Stomach (tissue), 9 donors: ENCODE data around the gene RFXANK. TPM values are rescaled to one million over a fixed set of nuclear protein-coding genes. Genes with fewer than 3 reads are reported as not detected.

Source experiments
- DNase-seq, 2 donors: peaks; one replicate each; pipeline versions ENCODE4 v3.0.0 to v3.0.0-alpha.2; 2013 to 2019
- H3K27ac ChIP-seq, 5 donors: fragments of 200-600 bp in 4 of 5; sonication (generic) in 4 of 5; one replicate each; pipeline ENCODE4 v1.5.1; 2013 to 2019; ENCODE audit warnings: mild to moderate bottlenecking in 1 of 5, moderate library complexity in 1 of 5
- H3K27me3 ChIP-seq, 3 donors: fragments of 200-600 bp; sonication (generic); one replicate each; pipeline ENCODE4 v1.5.1; 2017 to 2019; ENCODE audit warnings: mixed run types in 1 of 3
- H3K36me3 ChIP-seq, 4 donors: fragments of 200-600 bp; sonication (generic); 1 replicate in 3 of 4; 2 replicates in 1 of 4; pipeline ENCODE4 v1.5.1; 2016 to 2019
- H3K4me1 ChIP-seq, 4 donors: fragments of 200-600 bp; sonication (generic); one replicate each; pipeline ENCODE4 v1.5.1; 2016 to 2019
- H3K4me3 ChIP-seq, 4 donors: fragments of 200-600 bp; sonication (generic) in 3 of 4; one replicate each; pipeline ENCODE4 v1.5.1; 2016 to 2019; ENCODE audit warnings: mild to moderate bottlenecking in 1 of 4
- H3K9me3 ChIP-seq, 4 donors: fragments of 200-600 bp; sonication (generic); one replicate each; pipeline ENCODE4 v1.5.1; 2016 to 2019
- EP300 ChIP-seq: sonication (generic); formaldehyde crosslinking; IDR thresholded peaks from one replicate; pipeline ENCODE4 v1.6.1; 2017; ENCODE audit warnings: antibody characterized with exemption
- POLR2A ChIP-seq, 4 donors: fragments of 450-650 bp; IDR thresholded peaks; one replicate each; pipeline ENCODE4 v1.6.1; 2016; ENCODE audit warnings: antibody characterized with exemption in 4 of 4, control low read depth in 2 of 4, mild to moderate bottlenecking in 1 of 4, moderate library complexity in 1 of 4
- POLR2AphosphoS5 ChIP-seq, 3 donors: sonication (generic); formaldehyde crosslinking; IDR thresholded peaks; one replicate each; pipeline ENCODE4 v1.6.1; 2016; ENCODE audit warnings: antibody characterized with exemption in 3 of 3
- WGBS, 5 donors: extraction: QIAGEN DNeasy Blood & Tissue Kit in 3 of 5; methylation state at CpG; one replicate each; pipeline versions ENCODE4 v1.1.5 to v1.1.7; 2013 to 2018; 5-methylcytosine and 5-hydroxymethylcytosine counted together
- intact Hi-C: fragments of 100-400 bp; cut with DNase I; formaldehyde crosslinking; loops from one replicate; pipeline ENCODE4 v1.15.1; 2023; ENCODE audit warnings: low total_unique reads
- polyA plus RNA-seq, 3 donors: library from polyadenylated mRNA; stranded (reverse); fragments of 200-250 nt; gene quantifications; one replicate each; pipeline ENCODE4 v1.2.3, GENCODE V29; 2013
- total RNA-seq, 5 donors: library from RNA; depleted of rRNA; stranded (reverse); fragments of >200 nt; gene quantifications; one replicate each; pipeline versions ENCODE4 v1.1.0 to v1.2.3, GENCODE V29; 2014 to 2016
- TF ChIP-seq, protein P1 (sequence below), 7 experiments: fragments of 450-650 bp in 4 of 7; fragments of 200-600 bp in 3 of 7; sonication (generic) in 3 of 7; IDR thresholded peaks; one replicate each; pipeline ENCODE4 v1.5.1; 2016 to 2019; ENCODE audit warnings: antibody characterized with exemption in 7 of 7, control low read depth in 2 of 7, mild to moderate bottlenecking in 1 of 7
- donor health status: healthy with polysubstance abuse.
- donor health status: Bipolar disorder and iron deficiency.
- donor health status: healthy.

RFXANK gene
- total and polyA plus RNA-seq, 8 donors, result 17.4 to 145 (median 112) TPM

DNA sequence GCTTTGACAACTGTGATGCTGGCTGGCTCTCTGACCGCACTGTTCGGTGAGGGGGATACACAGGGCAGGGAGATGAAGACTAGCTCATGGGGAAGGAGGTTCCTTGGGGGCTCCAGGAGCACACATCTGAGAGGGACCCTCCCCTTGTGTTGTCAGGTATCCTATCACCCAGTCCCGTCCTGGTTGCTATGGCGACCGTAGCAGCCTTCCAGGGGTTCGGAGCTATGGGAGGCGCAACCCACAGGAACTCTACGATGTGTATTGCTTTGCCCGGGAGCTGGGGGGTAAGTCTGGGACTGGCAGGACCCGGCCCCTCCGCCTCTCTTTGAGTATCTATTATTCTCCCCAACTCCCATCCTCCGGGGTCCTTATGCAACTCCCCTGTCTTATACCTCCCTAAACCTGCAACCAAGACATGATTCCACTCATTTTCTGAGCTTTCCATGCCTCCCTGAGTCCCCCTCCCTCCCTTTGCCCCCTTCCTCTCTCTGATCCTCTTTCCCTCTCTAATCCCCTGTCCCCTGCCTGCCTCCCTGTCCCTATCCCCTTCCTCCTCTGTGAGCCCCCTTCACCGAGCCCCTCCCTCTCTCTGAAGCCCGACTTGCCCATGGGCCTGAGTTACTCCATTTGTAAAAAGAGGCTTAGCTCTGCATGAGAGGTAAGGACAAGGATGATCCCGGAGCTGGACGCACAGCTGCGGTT lies 32.2 kb downstream of the RFXANK start:
- 59 to 72% (median 67%) methylated on average over 12 to 17 of the region's 17 CpGs for WGBS, 5 donors

DNA sequence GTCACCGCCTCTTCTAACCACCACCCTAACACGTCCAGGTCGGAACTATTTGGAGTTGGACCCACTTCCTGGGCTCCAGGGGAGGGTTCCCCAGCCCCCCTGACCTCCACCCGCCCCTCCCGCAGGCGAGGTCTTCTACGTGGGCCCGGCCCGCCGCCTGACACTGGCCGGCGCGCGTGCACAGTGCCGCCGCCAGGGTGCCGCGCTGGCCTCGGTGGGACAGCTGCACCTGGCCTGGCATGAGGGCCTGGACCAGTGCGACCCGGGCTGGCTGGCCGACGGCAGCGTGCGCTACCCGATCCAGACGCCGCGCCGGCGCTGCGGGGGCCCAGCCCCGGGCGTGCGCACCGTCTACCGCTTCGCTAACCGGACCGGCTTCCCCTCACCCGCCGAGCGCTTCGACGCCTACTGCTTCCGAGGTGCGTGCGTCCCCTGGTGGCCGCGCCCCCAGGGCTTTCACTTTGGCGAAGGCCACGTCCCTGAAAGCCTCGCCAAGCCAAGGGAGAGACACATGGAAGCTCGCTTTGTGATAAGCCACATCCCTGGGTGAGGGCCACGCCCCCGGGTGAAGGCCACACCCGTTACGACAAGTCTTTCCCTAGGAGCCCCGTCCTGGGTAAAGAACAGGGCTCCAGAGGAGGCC lies 32.9 kb downstream of the RFXANK start:
- peak overlapping the region; percentile 35 to 61 (median 42) for H3K4me3 ChIP-seq
- WGBS, 5 donors, result 1 to 3% (median 2%) methylated on average over 15 to 59 of the region's 59 CpGs
- peak; percentile 75 to 87 for DNase-seq

More for the DNA sequence above, 32.2 kb downstream of the RFXANK start:
- DNase-seq, result no peak
- Histone ChIP-seq H3K27ac (no peak overlapping the region), H3K4me3 (peak overlapping the region; percentile 35 to 61 (median 42)), H3K27me3 (peaks cover 6 to 69% (median 46%) of the 10 kb centered on the region in 3 donors), H3K36me3 (no peaks in the 10 kb centered on the region), H3K9me3 (no peaks in the 10 kb centered on the region), H3K4me1 (peaks cover 0 to 11% (median 11%) of the 10 kb centered on the region in 4 donors)
- intact Hi-C loops, result no loop called here
- TF ChIP-seq POLR2AphosphoS5 (IDR thresholded peaks at IDR 0.05) (no peak), EP300 (no peak), POLR2A (IDR thresholded peaks at IDR 0.05) (no peak)
- TF ChIP-seq, protein P1, sequence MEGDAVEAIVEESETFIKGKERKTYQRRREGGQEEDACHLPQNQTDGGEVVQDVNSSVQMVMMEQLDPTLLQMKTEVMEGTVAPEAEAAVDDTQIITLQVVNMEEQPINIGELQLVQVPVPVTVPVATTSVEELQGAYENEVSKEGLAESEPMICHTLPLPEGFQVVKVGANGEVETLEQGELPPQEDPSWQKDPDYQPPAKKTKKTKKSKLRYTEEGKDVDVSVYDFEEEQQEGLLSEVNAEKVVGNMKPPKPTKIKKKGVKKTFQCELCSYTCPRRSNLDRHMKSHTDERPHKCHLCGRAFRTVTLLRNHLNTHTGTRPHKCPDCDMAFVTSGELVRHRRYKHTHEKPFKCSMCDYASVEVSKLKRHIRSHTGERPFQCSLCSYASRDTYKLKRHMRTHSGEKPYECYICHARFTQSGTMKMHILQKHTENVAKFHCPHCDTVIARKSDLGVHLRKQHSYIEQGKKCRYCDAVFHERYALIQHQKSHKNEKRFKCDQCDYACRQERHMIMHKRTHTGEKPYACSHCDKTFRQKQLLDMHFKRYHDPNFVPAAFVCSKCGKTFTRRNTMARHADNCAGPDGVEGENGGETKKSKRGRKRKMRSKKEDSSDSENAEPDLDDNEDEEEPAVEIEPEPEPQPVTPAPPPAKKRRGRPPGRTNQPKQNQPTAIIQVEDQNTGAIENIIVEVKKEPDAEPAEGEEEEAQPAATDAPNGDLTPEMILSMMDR (IDR thresholded peaks at IDR 0.05), result no peak

DNA sequence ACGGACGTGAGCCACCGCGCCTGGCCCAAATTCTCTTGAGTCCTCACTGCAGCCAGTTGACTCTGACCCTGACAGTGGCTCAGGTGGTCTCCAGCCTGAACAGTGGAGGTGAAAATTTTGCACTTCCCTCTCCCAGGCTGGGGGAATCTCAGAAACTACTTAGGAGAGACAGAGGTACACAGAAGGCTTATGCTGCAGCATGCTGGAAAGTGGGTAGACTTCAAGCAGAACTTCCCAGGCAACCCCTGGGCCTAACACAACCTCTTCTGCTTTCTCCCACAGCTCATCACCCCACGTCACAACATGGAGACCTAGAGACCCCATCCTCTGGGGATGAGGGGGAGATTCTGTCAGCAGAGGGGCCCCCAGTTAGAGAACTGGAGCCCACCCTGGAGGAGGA lies 34.1 kb downstream of the RFXANK start:
- H3K27me3 ChIP-seq, result peaks cover 6 to 68% (median 46%) of the 10 kb centered on the region in 3 donors
- H3K36me3 ChIP-seq, result no peaks in the 10 kb centered on the region
- no peak for DNase-seq
- intact Hi-C loops, result no loop called here
- H3K4me3 ChIP-seq, result no peak overlapping the region
- H3K4me1 ChIP-seq, result peaks cover 0 to 11% (median 11%) of the 10 kb centered on the region in 4 donors
- H3K27ac ChIP-seq, result no peak overlapping the region
- WGBS, 5 donors, result 81 to 83% (median 83%) methylated on average over 5 of the region's 5 CpGs
- no peaks in the 10 kb centered on the region for H3K9me3 ChIP-seq
- TF ChIP-seq POLR2A (IDR thresholded peaks at IDR 0.05) (no peak), POLR2AphosphoS5 (IDR thresholded peaks at IDR 0.05) (no peak), EP300 (no peak)
- TF ChIP-seq, protein P1 (IDR thresholded peaks at IDR 0.05), result no peak

More for the DNA sequence above, 32.9 kb downstream of the RFXANK start:
- TF ChIP-seq POLR2A (IDR thresholded peaks at IDR 0.05), result no peak
- no peak for TF ChIP-seq POLR2AphosphoS5 (IDR thresholded peaks at IDR 0.05)
- no peak for TF ChIP-seq EP300
- TF ChIP-seq, protein P1 (IDR thresholded peaks at IDR 0.05), result peak in 5 of 7 experiments; percentile 21 to 74 (median 55)
- no peak overlapping the region for H3K27ac ChIP-seq
- H3K27me3 ChIP-seq, result peaks cover 6 to 68% (median 46%) of the 10 kb centered on the region in 3 donors
- no peaks in the 10 kb centered on the region for H3K9me3 ChIP-seq
- no peaks in the 10 kb centered on the region for H3K36me3 ChIP-seq
- intact Hi-C loops, result no loop called here
- H3K4me1 ChIP-seq, result peaks cover 0 to 11% (median 11%) of the 10 kb centered on the region in 4 donors

DNA sequence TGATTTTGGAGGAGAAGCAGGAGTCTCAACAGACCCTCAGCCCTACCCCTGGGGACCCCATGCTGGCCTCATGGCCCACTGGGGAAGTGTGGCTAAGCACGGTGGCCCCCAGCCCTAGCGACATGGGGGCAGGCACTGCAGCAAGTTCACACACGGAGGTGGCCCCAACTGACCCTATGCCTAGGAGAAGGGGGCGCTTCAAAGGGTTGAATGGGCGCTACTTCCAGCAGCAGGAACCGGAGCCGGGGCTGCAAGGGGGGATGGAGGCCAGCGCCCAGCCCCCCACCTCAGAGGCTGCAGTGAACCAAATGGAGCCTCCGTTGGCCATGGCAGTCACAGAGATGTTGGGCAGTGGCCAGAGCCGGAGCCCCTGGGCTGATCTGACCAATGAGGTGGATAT lies 34.6 kb downstream of the RFXANK start:
- H3K27me3 ChIP-seq, result peaks cover 6 to 68% (median 46%) of the 10 kb centered on the region in 3 donors
- no peaks in the 10 kb centered on the region for H3K36me3 ChIP-seq
- TF ChIP-seq POLR2A (IDR thresholded peaks at IDR 0.05) (no peak), POLR2AphosphoS5 (IDR thresholded peaks at IDR 0.05) (no peak), EP300 (no peak)
- TF ChIP-seq, protein P1 (IDR thresholded peaks at IDR 0.05), result no peak
- no peaks in the 10 kb centered on the region for H3K9me3 ChIP-seq
- H3K27ac ChIP-seq, result no peak overlapping the region
- WGBS, 5 donors, result 62 to 67% (median 64%) methylated on average over 9 to 10 of the region's 10 CpGs
- intact Hi-C loops, result no loop called here
- no peak overlapping the region for H3K4me3 ChIP-seq
- peaks cover 0 to 11% (median 11%) of the 10 kb centered on the region in 4 donors for H3K4me1 ChIP-seq
- DNase-seq, result no peak
